Memory B cell (primary cell): ENCODE measurements around the gene BICRAL.
"Not testable (repeated sequence)": the region's sequence is repeated elsewhere in the genome, so short reads cannot be mapped to it uniquely, and the experiment has no call there.

ENCODE experiments used
- ATAC-seq: fragments of 150-1000 bp; cut with Tn5 transposase; 2 replicates; pipeline ENCODE4 v1.10.0; 2021; ENCODE audit warnings: low read depth, mild to moderate bottlenecking, moderate library complexity
- DNase-seq, 2 donors: peaks; one replicate each; pipeline ENCODE4 v3.0.0; 2022; ENCODE audit warnings: low spot score in 2 of 2
- H3K27ac Mint-ChIP-seq: one replicate; pipeline ENCODE4 v1.8.0; 2022; ENCODE audit warnings: mild to moderate bottlenecking, moderate library complexity, mixed read lengths
- H3K27me3 Mint-ChIP-seq: one replicate; pipeline ENCODE4 v1.8.0; 2022; ENCODE audit warnings: mixed read lengths
- H3K36me3 Mint-ChIP-seq: one replicate; pipeline ENCODE4 v1.8.0; 2022; ENCODE audit warnings: mild to moderate bottlenecking, mixed read lengths
- H3K4me1 Mint-ChIP-seq: one replicate; pipeline ENCODE4 v1.8.0; 2022; ENCODE audit warnings: mixed read lengths
- H3K4me3 Mint-ChIP-seq: one replicate; pipeline ENCODE4 v1.8.0; 2022; ENCODE audit warnings: mild to moderate bottlenecking, moderate library complexity, mixed read lengths
- H3K9me3 Mint-ChIP-seq: one replicate; pipeline ENCODE4 v1.8.0; 2022; ENCODE audit warnings: mixed read lengths

Gene BICRAL

GRCh38 chr6:42873313-42873712 is 91.5 kb downstream of the BICRAL start:
- H3K36me3 Mint-ChIP-seq, result no peaks in the 10 kb centered on the region

GRCh38 chr6:42877695-42878094 is 95.8 kb downstream of the BICRAL start:
- no peak overlapping the region for H3K27ac Mint-ChIP-seq
- no peaks in the 10 kb centered on the region for H3K9me3 Mint-ChIP-seq
- ATAC-seq (no peak), DNase-seq (no peak)
- peak overlapping the region; percentile 21 for H3K4me3 Mint-ChIP-seq
- H3K4me1 Mint-ChIP-seq, result peaks cover 6% of the 10 kb centered on the region
- no peaks in the 10 kb centered on the region for H3K27me3 Mint-ChIP-seq
- peaks cover 2% of the 10 kb centered on the region for H3K36me3 Mint-ChIP-seq

More at GRCh38 chr6:42873313-42873712, 91.5 kb downstream of the BICRAL start:
- Mint-ChIP-seq H3K4me3 (no peak overlapping the region), H3K27me3 (no peaks in the 10 kb centered on the region), H3K9me3 (no peaks in the 10 kb centered on the region), H3K4me1 (peaks cover 3% of the 10 kb centered on the region), H3K27ac (peak overlapping the region; percentile 3)
- ATAC-seq (no peak), DNase-seq (no peak)

DNA sequence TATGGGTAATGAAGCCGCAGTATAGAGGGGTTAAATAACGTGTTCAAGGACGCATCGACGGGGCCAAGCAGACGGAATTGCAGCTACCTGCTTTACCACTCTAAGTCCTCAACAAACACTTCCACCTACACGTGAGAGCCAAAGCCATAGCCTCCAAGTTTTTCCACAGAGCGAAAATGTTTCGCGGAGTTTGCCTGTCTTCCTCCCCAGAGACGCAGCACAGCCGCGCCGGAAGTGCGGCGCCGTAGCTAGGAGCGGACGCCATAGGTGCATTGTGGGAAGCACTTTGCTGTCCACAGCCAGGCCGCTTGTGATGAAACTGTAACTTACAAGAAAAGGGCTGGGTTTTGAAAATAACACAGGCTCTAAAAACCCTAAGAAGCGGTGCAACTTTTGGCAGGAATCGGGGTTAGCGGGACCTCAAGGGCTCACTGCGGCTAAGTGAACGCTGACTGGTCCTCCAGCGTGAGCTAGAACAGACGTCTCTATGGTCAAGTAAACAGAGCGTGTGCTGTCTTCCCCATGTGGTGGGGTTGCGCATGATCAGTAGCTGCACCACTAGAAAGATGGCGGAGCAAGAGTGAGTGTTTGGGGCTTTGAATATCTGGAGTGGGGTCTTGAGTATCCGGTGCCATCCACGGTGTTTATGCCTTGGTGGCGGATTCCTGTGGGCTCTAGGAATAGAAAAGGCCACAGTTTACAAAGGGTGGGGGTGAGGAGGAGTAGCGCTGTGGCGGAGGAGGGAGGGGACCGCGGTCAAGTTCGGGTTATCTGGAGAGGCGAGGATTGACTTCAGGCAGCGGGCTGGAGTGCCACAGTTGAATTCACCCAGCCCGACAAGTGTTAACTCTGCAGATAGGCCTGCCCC is 97.8 kb downstream of the BICRAL start, which contains the start of gene RPL7L1:
Gene RPL7L1, plus strand, starts transcription at position 245 of the 868 bp plus-strand sequence. Its CDS starts 295 bp downstream, at position 540.
- Mint-ChIP-seq H3K9me3 (no peaks in the 10 kb centered on the region), H3K4me3 (peak within 1 kb of the TSS; percentile 100), H3K4me1 (peaks cover 6% of the 10 kb centered on the region), H3K27ac (peak within 1 kb of the TSS; percentile 99), H3K36me3 (peaks cover 12% of the 10 kb centered on the region), H3K27me3 (no peaks in the 10 kb centered on the region)
- DNase-seq (peak; percentile 76 to 81), ATAC-seq (peak; percentile 91)

- not testable (repeated sequence) for DNase-seq, ATAC-seq, H3K4me1 Mint-ChIP-seq, H3K9me3 Mint-ChIP-seq, H3K27me3 Mint-ChIP-seq
- peaks cover 15% of the 10 kb centered on the region for H3K36me3 Mint-ChIP-seq
- peak overlapping the region; percentile 99 for H3K27ac Mint-ChIP-seq
- H3K4me3 Mint-ChIP-seq, result peak overlapping the region; percentile 100
Measured at GRCh38 chr6:42880240-42880817, 98.5 kb downstream of the BICRAL start.

DNA sequence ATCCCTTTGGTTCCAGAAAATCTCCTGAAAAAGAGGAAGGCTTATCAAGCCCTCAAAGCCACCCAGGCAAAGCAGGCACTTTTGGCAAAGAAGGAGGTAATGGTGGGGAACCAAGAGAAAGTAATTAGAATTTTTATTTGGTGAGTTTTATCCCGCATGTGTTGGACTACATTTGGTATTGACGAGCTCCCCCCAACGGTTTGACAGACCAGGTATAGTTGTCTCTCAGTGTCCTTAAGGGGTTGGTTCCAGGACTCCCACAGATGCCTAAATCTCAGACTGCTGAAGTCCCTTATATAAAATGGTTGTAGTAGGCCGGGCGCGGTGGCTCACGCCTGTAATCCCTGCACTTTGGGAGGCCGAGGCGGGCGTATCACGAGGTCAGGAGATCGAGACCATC is 99.0 kb downstream of the BICRAL start:
- not testable (repeated sequence) for DNase-seq, H3K27me3 Mint-ChIP-seq, H3K9me3 Mint-ChIP-seq, ATAC-seq, H3K4me1 Mint-ChIP-seq
- Mint-ChIP-seq H3K4me3 (peak overlapping the region; percentile 100), H3K36me3 (peaks cover 15% of the 10 kb centered on the region), H3K27ac (peak overlapping the region; percentile 99)

DNA sequence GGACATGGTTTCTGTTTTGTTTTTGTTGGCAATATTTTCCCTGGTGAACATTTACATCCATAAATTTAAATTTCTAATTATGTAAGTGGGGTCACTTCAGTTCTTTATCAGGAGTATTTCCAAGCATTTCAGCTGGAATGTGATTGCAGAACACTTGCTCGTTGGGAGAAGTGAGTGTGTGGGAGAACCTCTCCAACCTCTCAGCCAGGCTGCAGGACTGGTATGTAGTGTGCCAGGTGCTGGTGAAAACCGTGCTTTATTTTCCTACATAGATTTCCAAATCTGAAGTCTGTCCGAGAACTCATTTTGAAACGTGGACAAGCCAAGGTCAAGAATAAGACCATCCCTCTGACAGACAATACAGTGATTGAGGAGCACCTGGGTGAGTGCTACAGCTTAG is 103.8 kb downstream of the BICRAL start:
- H3K4me1 Mint-ChIP-seq, result peaks cover under 1% of the 10 kb centered on the region
- no peak for ATAC-seq
- no peak for DNase-seq
- no peak overlapping the region for H3K4me3 Mint-ChIP-seq
- no peak overlapping the region for H3K27ac Mint-ChIP-seq
- H3K9me3 Mint-ChIP-seq, result no peaks in the 10 kb centered on the region
- no peaks in the 10 kb centered on the region for H3K27me3 Mint-ChIP-seq
- peaks cover 13% of the 10 kb centered on the region for H3K36me3 Mint-ChIP-seq

DNA sequence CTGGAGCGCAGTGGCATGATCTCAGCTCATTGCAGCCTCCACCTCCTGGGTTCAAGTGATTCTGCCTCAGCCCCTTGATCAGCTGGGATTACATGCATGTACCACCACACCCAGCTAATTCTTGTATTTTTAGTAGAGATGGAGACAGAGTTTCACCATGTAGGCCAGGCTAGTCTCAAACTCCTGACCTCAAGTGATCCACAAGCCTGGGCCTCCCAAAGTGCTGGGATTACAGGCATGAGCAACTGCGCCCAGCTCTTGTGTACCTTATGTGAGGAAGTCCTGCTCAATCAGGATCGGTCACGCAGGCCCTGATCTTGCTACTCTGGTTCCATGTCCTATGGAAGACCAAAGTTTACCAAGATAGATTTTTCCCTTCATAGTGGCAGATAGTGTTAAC is 106.3 kb downstream of the BICRAL start:
- not testable (repeated sequence) for H3K27me3 Mint-ChIP-seq, H3K27ac Mint-ChIP-seq, H3K4me3 Mint-ChIP-seq, ATAC-seq, H3K9me3 Mint-ChIP-seq, H3K4me1 Mint-ChIP-seq, DNase-seq
- peaks cover 12% of the 10 kb centered on the region for H3K36me3 Mint-ChIP-seq

GRCh38 chr6:42889815-42890214 is 108.0 kb downstream of the BICRAL start:
- Mint-ChIP-seq H3K4me1 (peaks cover 23% of the 10 kb centered on the region), H3K27ac (peak overlapping the region; percentile 94), H3K27me3 (no peaks in the 10 kb centered on the region), H3K36me3 (peaks cover 1% of the 10 kb centered on the region), H3K4me3 (peak overlapping the region; percentile 96), H3K9me3 (no peaks in the 10 kb centered on the region)
- ATAC-seq (no peak), DNase-seq (no peak)

DNA sequence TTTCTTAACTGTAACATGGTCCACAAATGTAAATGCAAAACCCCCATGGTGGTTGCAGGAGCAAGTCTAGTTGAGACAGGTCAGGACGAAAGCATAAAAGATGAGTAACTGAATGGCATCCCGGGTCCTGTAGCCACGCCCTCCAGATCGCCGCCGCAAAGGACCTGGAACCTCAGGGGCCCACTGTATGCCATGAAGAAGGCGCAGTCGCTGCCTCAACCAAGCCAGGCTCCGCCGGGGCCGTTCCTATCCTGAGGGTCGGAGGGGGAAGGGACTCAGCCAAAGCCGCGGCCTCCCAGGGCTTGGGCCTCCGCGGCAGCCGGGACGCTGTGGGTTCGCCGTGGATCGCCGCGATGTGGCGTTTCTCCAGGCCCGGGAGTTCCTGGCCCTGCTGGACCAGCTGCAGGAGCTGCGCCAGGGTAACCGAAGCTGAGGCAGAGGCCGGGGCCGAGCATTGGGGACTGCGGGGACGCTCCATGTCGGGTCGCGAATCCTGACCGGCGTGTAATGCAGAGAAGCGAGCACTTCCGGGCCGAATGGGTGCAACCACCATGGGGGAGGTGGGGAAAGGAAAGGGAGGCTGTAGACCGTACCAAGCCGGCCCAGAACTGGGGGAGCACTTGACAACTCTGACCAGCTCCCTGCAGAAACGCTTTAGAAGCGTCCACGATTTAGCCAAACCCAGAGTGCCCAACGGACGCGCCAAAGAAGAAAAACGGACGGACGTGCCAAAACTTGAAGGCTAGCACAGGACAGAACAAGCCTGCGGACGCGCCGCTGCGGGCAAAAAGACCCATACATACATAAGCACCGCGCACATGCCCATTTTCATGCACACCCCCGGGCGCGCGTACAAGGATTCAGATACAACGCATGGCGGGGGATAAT is 108.7 kb downstream of the BICRAL start:
- Mint-ChIP-seq H3K9me3 (no peaks in the 10 kb centered on the region), H3K4me1 (peaks cover 23% of the 10 kb centered on the region), H3K36me3 (no peaks in the 10 kb centered on the region), H3K27me3 (no peaks in the 10 kb centered on the region), H3K27ac (peak overlapping the region; percentile 94), H3K4me3 (peak overlapping the region; percentile 96)
- ATAC-seq (peak; percentile 95), DNase-seq (peak; percentile 82 to 83)

- Mint-ChIP-seq H3K9me3 (no peaks in the 10 kb centered on the region), H3K4me1 (peaks cover 23% of the 10 kb centered on the region), H3K27me3 (no peaks in the 10 kb centered on the region), H3K4me3 (peak overlapping the region; percentile 96), H3K27ac (peak overlapping the region; percentile 94), H3K36me3 (no peaks in the 10 kb centered on the region)
- no peak for DNase-seq
- no peak for ATAC-seq
Measured at GRCh38 chr6:42891199-42891722, 109.4 kb downstream of the BICRAL start.

- H3K4me3 Mint-ChIP-seq, result peak overlapping the region; percentile 21
- not testable (repeated sequence) for H3K27me3 Mint-ChIP-seq
Measured at GRCh38 chr6:42894041-42894828, 112.4 kb downstream of the BICRAL start.

DNA sequence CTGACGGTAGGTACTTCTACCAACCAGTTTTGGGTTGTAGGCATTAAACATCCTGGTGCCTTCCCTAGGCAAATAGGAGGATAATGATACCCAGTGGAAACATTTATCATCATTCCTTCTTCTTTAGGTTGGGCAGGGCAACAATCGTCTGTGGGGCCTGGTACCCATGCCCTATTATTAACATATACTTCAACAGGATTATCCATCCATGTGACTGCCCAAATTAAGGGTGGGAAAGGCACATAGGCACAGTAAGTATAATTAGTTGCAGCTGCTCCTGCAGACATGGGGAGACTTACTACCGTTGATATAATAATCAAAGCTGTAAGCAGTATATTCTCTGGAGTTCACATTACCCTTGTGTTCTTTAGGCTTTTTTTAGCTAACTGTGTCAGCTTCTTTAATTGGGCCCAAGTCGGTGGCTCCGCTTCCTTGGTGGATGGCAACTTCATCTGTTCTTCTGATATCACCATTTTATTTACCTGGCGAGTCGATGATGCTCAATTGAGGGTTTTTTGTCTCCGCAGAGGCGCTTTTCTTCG is 114.4 kb downstream of the BICRAL start:
- H3K36me3 Mint-ChIP-seq, result no peaks in the 10 kb centered on the region
- no peak for DNase-seq
- no peaks in the 10 kb centered on the region for H3K27me3 Mint-ChIP-seq
- no peak overlapping the region for H3K4me3 Mint-ChIP-seq
- no peak overlapping the region for H3K27ac Mint-ChIP-seq
- H3K9me3 Mint-ChIP-seq, result no peaks in the 10 kb centered on the region
- peaks cover 18% of the 10 kb centered on the region for H3K4me1 Mint-ChIP-seq
- no peak for ATAC-seq

More at GRCh38 chr6:42894041-42894828, 112.4 kb downstream of the BICRAL start:
- ATAC-seq, H3K9me3 Mint-ChIP-seq, H3K36me3 Mint-ChIP-seq: not testable (repeated sequence)
- H3K4me1 Mint-ChIP-seq, result peaks cover 23% of the 10 kb centered on the region
- peak in 1 of 2 donors; percentile 28 for DNase-seq
- H3K27ac Mint-ChIP-seq, result peak overlapping the region; percentile 86
